SK-N-SH treated with all-trans-retinoic acid at 6 μM for 48 hours (cell line): ENCODE results near the gene UBE2R2.

Experiments
- CREB5 ChIP-seq: fragments of 250-450 bp; sonication (Bioruptor Pico); IDR thresholded peaks from 2 replicates; pipeline ENCODE4 v1.5.1; 2020; ENCODE audit warnings: low read depth, mild to moderate bottlenecking, moderate library complexity
- ESRRG ChIP-seq: fragments of 250-450 bp; sonication (Bioruptor Pico); IDR thresholded peaks from 2 replicates; pipeline ENCODE4 v1.6.1; 2021; ENCODE audit warnings: mild to moderate bottlenecking
- OSR1 ChIP-seq: fragments of 250-450 bp; sonication (Bioruptor Pico); IDR thresholded peaks from 2 replicates; pipeline ENCODE4 v1.8.0; 2022; ENCODE audit warnings: moderate library complexity, mild to moderate bottlenecking, inconsistent platforms
- POU6F1 ChIP-seq: fragments of 250-450 bp; sonication (Bioruptor Pico); IDR thresholded peaks from 2 replicates; pipeline ENCODE4 v1.8.0; 2021; ENCODE audit warnings: low read depth, mild to moderate bottlenecking, moderate library complexity, borderline replicate concordance
- SNAI2 ChIP-seq: fragments of 250-450 bp; sonication (Bioruptor Pico); IDR thresholded peaks from 2 replicates; pipeline ENCODE4 v1.5.0; 2020; ENCODE audit warnings: mild to moderate bottlenecking, moderate library complexity
- ZC3H10 ChIP-seq: fragments of 250-450 bp; sonication (Bioruptor Pico); IDR thresholded peaks from 2 replicates; pipeline ENCODE4 v1.5.1; 2021; ENCODE audit warnings: mild to moderate bottlenecking, moderate library complexity
- ZFP3 ChIP-seq: fragments of 250-450 bp; sonication (Bioruptor Pico); IDR thresholded peaks from 2 replicates; pipeline ENCODE4 v1.5.0; 2020; ENCODE audit warnings: mild to moderate bottlenecking, moderate library complexity
- ZFP30 ChIP-seq: fragments of 450-650 bp; formaldehyde crosslinking; IDR thresholded peaks from 2 replicates; pipeline ENCODE4 v1.5.0; 2022; ENCODE audit warnings: mild to moderate bottlenecking, moderate library complexity
- ZNF565 ChIP-seq: fragments of 450-650 bp; formaldehyde crosslinking; conservative IDR thresholded peaks from 2 replicates; pipeline ENCODE4 v1.5.0; 2020; ENCODE audit warnings: low read depth, mild to moderate bottlenecking, moderate library complexity

GRCh38 chr9:33939924-33940874, 123.2 kb downstream of the UBE2R2 start:
- TF ChIP-seq ZC3H10 (CRISPR knock-in tag) (no peak), CREB5 (CRISPR knock-in tag) (no peak), POU6F1 (no peak), ZNF565 (CRISPR knock-in tag) (no peak), ZFP3 (CRISPR knock-in tag) (no peak), SNAI2 (CRISPR knock-in tag) (no peak), ESRRG (CRISPR knock-in tag) (no peak), ZFP30 (no peak), OSR1 (CRISPR knock-in tag) (no peak)
